Lower leg skin (tissue), 3 donors: ENCODE measurements around the gene NMRK2.

Experiments used
- CTCF ChIP-seq, 3 donors: fragments of 450-650 bp; IDR thresholded peaks; one replicate each; pipeline ENCODE4 v1.5.1; 2016; ENCODE audit warnings: antibody characterized with exemption in 3 of 3, mild to moderate bottlenecking in 3 of 3, moderate library complexity in 2 of 3
- POLR2A ChIP-seq, 2 donors: fragments of 450-650 bp; IDR thresholded peaks; one replicate each; pipeline ENCODE4 v1.6.1; 2016 to 2017; ENCODE audit warnings: antibody characterized with exemption in 2 of 2, mild to moderate bottlenecking in 1 of 2, moderate library complexity in 1 of 2

DNA sequence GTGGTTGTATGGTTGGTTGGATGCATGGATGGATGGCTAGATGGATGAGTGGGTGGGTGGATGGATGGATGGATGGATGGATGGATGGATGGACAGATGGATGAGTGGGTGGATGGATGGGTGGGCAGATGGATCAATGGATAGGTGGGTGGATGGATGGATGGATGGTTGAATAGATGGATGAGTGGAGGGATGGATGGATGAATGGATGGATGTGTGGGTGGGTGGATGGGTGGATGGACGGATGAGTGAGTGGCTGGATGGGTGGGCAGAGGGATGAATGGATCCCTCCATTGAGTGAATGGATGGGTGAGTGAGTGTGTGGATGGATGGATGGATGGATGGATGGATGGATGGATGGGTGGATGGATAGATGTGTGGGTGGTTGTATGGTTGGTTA is 9.0 kb upstream of the NMRK2 start:
- TF ChIP-seq CTCF (IDR thresholded peaks at IDR 0.05) (no peak), POLR2A (IDR thresholded peaks at IDR 0.05) (no peak)
